SK-N-SH (cell line): ENCODE data around the gene GNAI3. TPM values are rescaled to one million over a fixed set of nuclear protein-coding genes. Genes with fewer than 3 reads are reported as not detected.

Source experiments
- CTCF ChIA-PET: fragments of 300-600, 350-600 bp; formaldehyde crosslinking; extraction: SDS; loops from one replicate; lab custom pipeline; 2021; lab: Yijun Ruan, JAX
- POLR2A ChIA-PET: fragments of 350-600 bp; sonication (Branson Sonifier 250); formaldehyde crosslinking; extraction: SDS; loops from one replicate; lab custom pipeline; 2020; ENCODE audit warnings: antibody characterized with exemption, inconsistent platforms; lab: Yijun Ruan, JAX
- DNase-seq: peaks from one replicate; pipeline ENCODE4 v3.0.0; 2012
- H2AFZ ChIP-seq: fragments of 200-600 bp; sonication (generic); 2 replicates; pipeline ENCODE4 v1.8.1; 2016; ENCODE audit warnings: antibody characterized with exemption, mild to moderate bottlenecking, low read depth
- H3F3A ChIP-seq: fragments of 200-600 bp; sonication (generic); replicated peaks from 2 replicates; pipeline ENCODE3; 2016; ENCODE audit warnings: antibody characterized with exemption, mild to moderate bottlenecking; ENCODE audit not compliant: insufficient read depth
- H3K27ac ChIP-seq, 2 experiments: fragments of 200-500 bp in 1 of 2; fragments of 200-600 bp in 1 of 2; sonication (Bioruptor generic) in 1 of 2; sonication (generic), shearing (Covaris generic) in 1 of 2; 2 replicates each; pipeline versions ENCODE4 v1.5.1 to v1.6.1; 2014 to 2016; ENCODE audit warnings: low read depth in 2 of 2, inconsistent platforms in 1 of 2, low read length in 1 of 2, mild to moderate bottlenecking in 1 of 2, mixed read lengths in 1 of 2
- H3K27me3 ChIP-seq: fragments of 200-600 bp; sonication (generic), shearing (Covaris generic); 2 replicates; pipeline ENCODE4 v1.6.1; 2016; ENCODE audit warnings: mixed run types; ENCODE audit not compliant: insufficient read depth
- H3K36me3 ChIP-seq, 2 experiments: fragments of 200-500 bp in 1 of 2; fragments of 200-600 bp in 1 of 2; sonication (Bioruptor generic) in 1 of 2; sonication (generic) in 1 of 2; replicated peaks in 1 of 2; 2 replicates each; pipeline versions ENCODE3 to v1.5.1; 2014 to 2016; ENCODE audit warnings: low read length in 1 of 2, mild to moderate bottlenecking in 1 of 2; ENCODE audit not compliant: insufficient read depth in 2 of 2, control insufficient read depth in 1 of 2
- H3K4me1 ChIP-seq, 2 experiments: fragments of 200-500 bp in 1 of 2; fragments of 200-600 bp in 1 of 2; sonication (Bioruptor generic) in 1 of 2; sonication (generic), shearing (Covaris generic) in 1 of 2; 2 replicates each; pipeline versions ENCODE4 v1.5.1 to v1.6.1; 2014 to 2016; ENCODE audit warnings: low read depth in 1 of 2, low read length in 1 of 2, mixed run types in 1 of 2; ENCODE audit not compliant: insufficient read depth in 2 of 2, control insufficient read depth in 1 of 2
- H3K4me2 ChIP-seq: fragments of 200-600 bp; sonication (generic), shearing (Covaris generic); 2 replicates; pipeline ENCODE4 v1.6.1; 2017; ENCODE audit warnings: mixed run types
- H3K4me3 ChIP-seq, 2 experiments: fragments of 200-500 bp in 1 of 2; fragments of 200-600 bp in 1 of 2; sonication (Bioruptor generic) in 1 of 2; sonication (generic), shearing (Covaris generic) in 1 of 2; 2 replicates each; pipeline versions ENCODE4 v1.5.1 to v1.8.1; 2014 to 2016; ENCODE audit warnings: low read depth in 2 of 2, inconsistent platforms in 1 of 2, low read length in 1 of 2, mild to moderate bottlenecking in 1 of 2, mixed read lengths in 1 of 2, moderate library complexity in 1 of 2
- H3K79me2 ChIP-seq: fragments of 200-600 bp; sonication (generic); 2 replicates; pipeline ENCODE4 v1.8.1; 2017; ENCODE audit warnings: mild to moderate bottlenecking; ENCODE audit not compliant: insufficient read depth
- H3K9ac ChIP-seq: fragments of 200-600 bp; sonication (generic); 2 replicates; pipeline ENCODE4 v1.6.1; 2017; ENCODE audit warnings: mixed run types
- H3K9me2 ChIP-seq: fragments of 200-600 bp; sonication (generic); 2 replicates; pipeline ENCODE4 v1.6.1; 2017; ENCODE audit warnings: mixed run types
- H3K9me3 ChIP-seq: fragments of 200-600 bp; sonication (generic); 2 replicates; pipeline ENCODE4 v1.6.1; 2017; ENCODE audit warnings: mixed run types, mild to moderate bottlenecking, moderate library complexity
- H4K20me1 ChIP-seq: fragments of 200-600 bp; sonication (generic); 2 replicates; pipeline ENCODE4 v1.6.1; 2017; ENCODE audit warnings: mild to moderate bottlenecking, mixed run types; ENCODE audit not compliant: insufficient read depth
- EZH2phosphoT487 ChIP-seq: fragments of 200-600 bp; sonication (generic); IDR thresholded peaks from 2 replicates; pipeline ENCODE4 v1.6.1; 2017; ENCODE audit warnings: low read depth, mixed run types, mild to moderate bottlenecking, antibody characterized with exemption, moderate library complexity, borderline replicate concordance
- FOSL2 ChIP-seq: IDR thresholded peaks from 2 replicates; pipeline ENCODE4 v1.4.0; 2012; ENCODE audit warnings: low read depth, mild to moderate bottlenecking, moderate library complexity, borderline replicate concordance
- GATA2 ChIP-seq: sonication (generic); formaldehyde crosslinking; IDR thresholded peaks from 2 replicates; pipeline ENCODE4 v1.5.0; 2020; ENCODE audit warnings: mild to moderate bottlenecking, missing genetic modification reagents
- IRF3 ChIP-seq: fragments of 150-350 bp; IDR thresholded peaks from 2 replicates; pipeline ENCODE4 v1.6.1; 2016; ENCODE audit warnings: mild to moderate bottlenecking, low read depth, low read length
- JUND ChIP-seq: IDR thresholded peaks from 2 replicates; pipeline ENCODE4 v1.4.0; 2012
- MEF2A ChIP-seq: IDR thresholded peaks from 2 replicates; pipeline ENCODE4 v1.4.0; 2012; ENCODE audit warnings: low read depth, borderline replicate concordance
- MXI1 ChIP-seq: IDR thresholded peaks from 2 replicates; pipeline ENCODE4 v1.6.1; 2012; ENCODE audit warnings: mild to moderate bottlenecking, low read depth, low read length, improper control_type of control experiment
- NFIC ChIP-seq: IDR thresholded peaks from 2 replicates; pipeline ENCODE4 v1.4.0; 2012; ENCODE audit warnings: borderline replicate concordance
- PBX3 ChIP-seq: IDR thresholded peaks from 2 replicates; pipeline ENCODE4; 2012
- RAD21 ChIP-seq: IDR thresholded peaks from 2 replicates; pipeline ENCODE4 v1.6.1; 2012; ENCODE audit warnings: mild to moderate bottlenecking, low read length
- RCOR1 ChIP-seq: fragments of 150-350 bp; IDR thresholded peaks from 2 replicates; pipeline ENCODE4 v1.6.1; 2017; ENCODE audit warnings: antibody characterized with exemption, low read length
- REST ChIP-seq: IDR thresholded peaks from 2 replicates; pipeline ENCODE4 v1.6.1; 2012; ENCODE audit warnings: mild to moderate bottlenecking, low read depth, low read length, moderate library complexity
- RFX5 ChIP-seq: IDR thresholded peaks from 2 replicates; pipeline ENCODE4 v1.6.1; 2012; ENCODE audit warnings: mild to moderate bottlenecking, improper control_type of control experiment, low read length
- SIN3A ChIP-seq: IDR thresholded peaks from 2 replicates; pipeline ENCODE4 v1.6.1; 2012; ENCODE audit warnings: low read depth, mild to moderate bottlenecking, low read length, moderate library complexity, borderline replicate concordance
- SMC3 ChIP-seq: IDR thresholded peaks from 2 replicates; pipeline ENCODE4 v1.6.1; 2012; ENCODE audit warnings: low read depth, low read length, improper control_type of control experiment
- TAF1 ChIP-seq: IDR thresholded peaks from 2 replicates; pipeline ENCODE4 v1.6.1; 2012; ENCODE audit warnings: low read depth, mild to moderate bottlenecking, low read length, moderate library complexity, borderline replicate concordance
- TCF12 ChIP-seq: IDR thresholded peaks from 2 replicates; pipeline ENCODE4 v1.4.0; 2012
- USF1 ChIP-seq: IDR thresholded peaks from 2 replicates; pipeline ENCODE4 v1.4.0; 2012; ENCODE audit warnings: low read depth, borderline replicate concordance
- YY1 ChIP-seq: IDR thresholded peaks from 2 replicates; pipeline ENCODE4 v1.4.0; 2012; ENCODE audit warnings: low read depth, mild to moderate bottlenecking
- ZBTB33 ChIP-seq: IDR thresholded peaks from 2 replicates; pipeline ENCODE4 v1.4.0; 2012; ENCODE audit warnings: low read depth, borderline replicate concordance
- WGBS: methylation state at CpG from one replicate; pipeline ENCODE4 v1.1.6; 2017; ENCODE audit warnings: low lambda C conversion rate; 5-methylcytosine and 5-hydroxymethylcytosine counted together
- polyA plus RNA-seq, 3 experiments: library from polyadenylated mRNA; depleted of rRNA; stranded (reverse); fragments of >200 nt; gene quantifications; 2 replicates each; pipeline ENCODE4 v1.2.3, GENCODE V29; 2012

Gene GNAI3
- polyA plus RNA-seq, 1 of the 3 experiments (the other 2 are of a cell fraction) = 4.0 TPM

- no peaks in the 10 kb centered on the region for H3K79me2 ChIP-seq
- no peaks in the 10 kb centered on the region for H3F3A ChIP-seq
- no peak overlapping the region for H3K9ac ChIP-seq
- no peaks in the 10 kb centered on the region for H3K9me2 ChIP-seq
- no peak overlapping the region for H2AFZ ChIP-seq
- DNase-seq = no peak
- H3K9me3 ChIP-seq = no peaks in the 10 kb centered on the region
- H3K27me3 ChIP-seq = no peaks in the 10 kb centered on the region
- no peaks in the 10 kb centered on the region for H4K20me1 ChIP-seq
- no peak overlapping the region for H3K4me3 ChIP-seq
- no peak overlapping the region for H3K27ac ChIP-seq
- TF ChIP-seq TCF12 (no peak), RCOR1 (no peak), MXI1 (no peak), USF1 (no peak), EZH2phosphoT487 (no peak), SMC3 (no peak), IRF3 (no peak), MEF2A (no peak), PBX3 (no peak), ZBTB33 (no peak), RAD21 (no peak), SIN3A (no peak), TAF1 (no peak), RFX5 (no peak), YY1 (no peak), REST (no peak), JUND (no peak), NFIC (no peak), GATA2 (no peak), FOSL2 (no peak)
- POLR2A ChIA-PET = no interaction called here
- H3K36me3 ChIP-seq = no peaks in the 10 kb centered on the region
- WGBS = 89% methylated on average over 1 of the region's 1 CpG
- peaks cover 0 to 11% of the 10 kb centered on the region in 2 experiments; a peak in 1 of 4 replicates for H3K4me1 ChIP-seq
- no peak overlapping the region for H3K4me2 ChIP-seq
- CTCF ChIA-PET = interaction anchor here (1.2 to 40.2 kb wide), 4 partner anchors 16 to 272 kb away, joined by 3 to 1710 read pairs (median 121); partner anchors contain the start of genes ATXN7L2, CYB561D1 and GPR61
Observed at GRCh38 chr1:109504974-109505373, 43.4 kb upstream of the GNAI3 start.
